Neural progenitor cell (in vitro differentiated cells): ENCODE results near the gene PLVAP. TPM values are rescaled to one million over a fixed set of nuclear protein-coding genes. Genes with fewer than 3 reads are reported as not detected.
A peak's percentile ranks its signal among the peaks of the same experiment; 100 is the strongest.

Source experiments
- DNase-seq: peaks from one replicate; pipeline ENCODE4 v3.0.0-alpha.2; 2016; ENCODE audit warnings: low spot score
- H2AFZ ChIP-seq: fragments of 200-600 bp; sonication (generic); replicated peaks from 2 replicates; pipeline ENCODE4 v1.6.1; 2016; ENCODE audit warnings: antibody characterized with exemption
- H3F3A ChIP-seq: fragments of 200-600 bp; sonication (generic); 2 replicates; pipeline ENCODE4 v1.6.1; 2016; ENCODE audit warnings: antibody characterized with exemption, low read depth
- H3K27ac ChIP-seq: fragments of 200-600 bp; sonication (generic); 2 replicates; pipeline ENCODE4 v1.5.1; 2016; ENCODE audit warnings: mild to moderate bottlenecking
- H3K27me3 ChIP-seq: fragments of 200-600 bp; sonication (generic); 2 replicates; pipeline ENCODE4 v1.6.1; 2016; ENCODE audit warnings: mild to moderate bottlenecking, moderate library complexity
- H3K36me3 ChIP-seq: fragments of 200-600 bp; sonication (generic); 2 replicates; pipeline ENCODE4 v1.5.1; 2016
- H3K4me1 ChIP-seq: fragments of 200-600 bp; sonication (generic); 2 replicates; pipeline ENCODE4 v1.6.1; 2016; ENCODE audit warnings: mixed run types
- H3K4me2 ChIP-seq: fragments of 200-600 bp; sonication (generic); 2 replicates; pipeline ENCODE4 v1.6.1; 2016
- H3K4me3 ChIP-seq: fragments of 200-600 bp; sonication (generic); 2 replicates; pipeline ENCODE4 v1.5.1; 2016
- H3K79me2 ChIP-seq: fragments of 200-600 bp; sonication (generic); 2 replicates; pipeline ENCODE4 v1.6.1; 2016; ENCODE audit warnings: low read depth
- H3K9ac ChIP-seq: fragments of 200-600 bp; sonication (generic); 2 replicates; pipeline ENCODE4 v1.6.1; 2016
- H3K9me3 ChIP-seq: fragments of 200-600 bp; sonication (generic); 2 replicates; pipeline ENCODE4 v1.5.1; 2016; ENCODE audit warnings: low read depth
- H4K20me1 ChIP-seq: fragments of 200-600 bp; sonication (generic); 2 replicates; pipeline ENCODE4 v1.6.1; 2016; ENCODE audit warnings: low read depth
- H3K27ac Mint-ChIP-seq: 3 replicates; pipeline ENCODE4 v1.8.0; 2021; ENCODE audit warnings: mixed read lengths
- H3K27me3 Mint-ChIP-seq: 2 replicates; pipeline ENCODE4 v1.8.0; 2022; ENCODE audit warnings: low read depth, mild to moderate bottlenecking, inconsistent platforms, moderate library complexity, mixed read lengths; ENCODE audit not compliant: insufficient read depth
- H3K36me3 Mint-ChIP-seq: 3 replicates; pipeline ENCODE4 v1.8.0; 2021; ENCODE audit warnings: mixed read lengths
- H3K4me1 Mint-ChIP-seq: 3 replicates; pipeline ENCODE4 v1.8.0; 2021; ENCODE audit warnings: mixed read lengths
- H3K4me3 Mint-ChIP-seq: 3 replicates; pipeline ENCODE4 v1.8.0; 2021; ENCODE audit warnings: mild to moderate bottlenecking, moderate library complexity, mixed read lengths
- H3K9me3 Mint-ChIP-seq: 3 replicates; pipeline ENCODE4 v1.8.0; 2020; ENCODE audit warnings: mixed read lengths
- EZH2 ChIP-seq: fragments of 200-600 bp; sonication (generic); IDR thresholded peaks from 2 replicates; pipeline ENCODE4 v1.6.1; 2017; ENCODE audit warnings: antibody characterized with exemption, mild to moderate bottlenecking, moderate library complexity
- EZH2phosphoT487 ChIP-seq: fragments of 200-600 bp; sonication (generic); IDR thresholded peaks from 2 replicates; pipeline ENCODE4 v1.6.1; 2017; ENCODE audit warnings: antibody characterized with exemption
- total RNA-seq: library from RNA; depleted of rRNA; stranded (reverse); fragments of >200 nt; gene quantifications from 2 replicates; pipeline ENCODE4 v1.2.3, GENCODE V29; 2015; ENCODE audit warnings: low replicate concordance
- TF ChIP-seq, protein P1 (sequence below): fragments of 200-600 bp; sonication (generic); IDR thresholded peaks from 2 replicates; pipeline ENCODE4 v1.5.1; 2017; ENCODE audit warnings: antibody characterized with exemption, mild to moderate bottlenecking

The PLVAP gene
- total RNA-seq, 1 donor from 2014 or later = 0.11 TPM

GRCh38 chr19:17398902-17399527 is 21.9 kb upstream of the PLVAP start:
- no peaks in the 10 kb centered on the region for H3K36me3 ChIP-seq
- DNase-seq = no peak
- TF ChIP-seq, protein P1, sequence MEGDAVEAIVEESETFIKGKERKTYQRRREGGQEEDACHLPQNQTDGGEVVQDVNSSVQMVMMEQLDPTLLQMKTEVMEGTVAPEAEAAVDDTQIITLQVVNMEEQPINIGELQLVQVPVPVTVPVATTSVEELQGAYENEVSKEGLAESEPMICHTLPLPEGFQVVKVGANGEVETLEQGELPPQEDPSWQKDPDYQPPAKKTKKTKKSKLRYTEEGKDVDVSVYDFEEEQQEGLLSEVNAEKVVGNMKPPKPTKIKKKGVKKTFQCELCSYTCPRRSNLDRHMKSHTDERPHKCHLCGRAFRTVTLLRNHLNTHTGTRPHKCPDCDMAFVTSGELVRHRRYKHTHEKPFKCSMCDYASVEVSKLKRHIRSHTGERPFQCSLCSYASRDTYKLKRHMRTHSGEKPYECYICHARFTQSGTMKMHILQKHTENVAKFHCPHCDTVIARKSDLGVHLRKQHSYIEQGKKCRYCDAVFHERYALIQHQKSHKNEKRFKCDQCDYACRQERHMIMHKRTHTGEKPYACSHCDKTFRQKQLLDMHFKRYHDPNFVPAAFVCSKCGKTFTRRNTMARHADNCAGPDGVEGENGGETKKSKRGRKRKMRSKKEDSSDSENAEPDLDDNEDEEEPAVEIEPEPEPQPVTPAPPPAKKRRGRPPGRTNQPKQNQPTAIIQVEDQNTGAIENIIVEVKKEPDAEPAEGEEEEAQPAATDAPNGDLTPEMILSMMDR = no peak
- TF ChIP-seq EZH2phosphoT487 = no peak
- TF ChIP-seq EZH2 = no peak
- H3K9ac ChIP-seq = no peak overlapping the region
- no peak overlapping the region for H3K27ac Mint-ChIP-seq
- H3K4me1 ChIP-seq = peaks cover under 1% of the 10 kb centered on the region
- H3K4me3 Mint-ChIP-seq = no peak overlapping the region
- no peak overlapping the region for H2AFZ ChIP-seq
- H3K9me3 Mint-ChIP-seq = no peaks in the 10 kb centered on the region
- H3K27me3 Mint-ChIP-seq = peaks cover 2% of the 10 kb centered on the region
- no peak overlapping the region for H3K4me2 ChIP-seq
- peaks cover 14% of the 10 kb centered on the region for H3K4me1 Mint-ChIP-seq
- peaks cover 7% of the 10 kb centered on the region for H4K20me1 ChIP-seq
- no peaks in the 10 kb centered on the region for H3K36me3 Mint-ChIP-seq
- peaks cover 13% of the 10 kb centered on the region for H3F3A ChIP-seq
- no peak overlapping the region for H3K27ac ChIP-seq
- no peaks in the 10 kb centered on the region for H3K27me3 ChIP-seq
- no peak overlapping the region for H3K4me3 ChIP-seq
- no peaks in the 10 kb centered on the region for H3K9me3 ChIP-seq
- H3K79me2 ChIP-seq = peaks cover 3% of the 10 kb centered on the region

- Histone ChIP-seq H3K79me2 (no peaks in the 10 kb centered on the region), H3K9ac (no peak overlapping the region), H3F3A (peaks cover 19% of the 10 kb centered on the region), H3K36me3 (no peaks in the 10 kb centered on the region), H3K27ac (no peak overlapping the region), H3K27me3 (peaks cover 4% of the 10 kb centered on the region), H3K4me3 (no peak overlapping the region), H3K4me2 (peak overlapping the region; percentile 38), H2AFZ (no peak overlapping the region), H3K4me1 (no peaks in the 10 kb centered on the region), H3K9me3 (no peaks in the 10 kb centered on the region), H4K20me1 (no peaks in the 10 kb centered on the region)
- TF ChIP-seq EZH2phosphoT487 = no peak
- TF ChIP-seq, protein P1 = peak; percentile 69
- Mint-ChIP-seq H3K4me1 (peaks cover 18% of the 10 kb centered on the region), H3K9me3 (peaks cover 2% of the 10 kb centered on the region), H3K36me3 (no peaks in the 10 kb centered on the region), H3K27me3 (peaks cover 10% of the 10 kb centered on the region), H3K4me3 (peak overlapping the region; percentile 38), H3K27ac (peak overlapping the region; percentile 15)
- peak; percentile 72 for DNase-seq
These were observed 17.8 kb upstream of the PLVAP start for GRCh38 chr19:17394891-17395415.

- Histone ChIP-seq H3K27me3 (peaks cover 14% of the 10 kb centered on the region), H3K79me2 (no peaks in the 10 kb centered on the region), H4K20me1 (no peaks in the 10 kb centered on the region), H2AFZ (no peak within 1 kb of the TSS), H3K9me3 (peaks cover 4% of the 10 kb centered on the region), H3K4me1 (no peaks in the 10 kb centered on the region), H3K4me2 (no peak within 1 kb of the TSS), H3K9ac (no peak within 1 kb of the TSS), H3K4me3 (no peak within 1 kb of the TSS), H3K36me3 (no peaks in the 10 kb centered on the region), H3F3A (peaks cover 22% of the 10 kb centered on the region), H3K27ac (no peak within 1 kb of the TSS)
- peak within 1 kb of the TSS; percentile 11 for H3K4me3 Mint-ChIP-seq
- H3K36me3 Mint-ChIP-seq = no peaks in the 10 kb centered on the region
- peaks cover 7% of the 10 kb centered on the region for H3K9me3 Mint-ChIP-seq
- DNase-seq = no peak
- peaks cover 18% of the 10 kb centered on the region for H3K4me1 Mint-ChIP-seq
- peaks cover 16% of the 10 kb centered on the region for H3K27me3 Mint-ChIP-seq
- no peak within 1 kb of the TSS for H3K27ac Mint-ChIP-seq
- TF ChIP-seq EZH2 (no peak), EZH2phosphoT487 (no peak)
- TF ChIP-seq, protein P1 = no peak
These were observed 16.8 kb upstream of the PLVAP start, which contains the start of gene CCDC194 for GRCh38 chr19:17393914-17394313. Gene CCDC194 (minus strand): TSS chr19:17394196. CDS start chr19:17394158, 38 bp downstream.
